HepG2 (cell line): Measurements from ENCODE around the gene SRGAP3. TPM values are rescaled to one million over a fixed set of nuclear protein-coding genes. Genes with fewer than 3 reads are reported as not detected.
A peak's percentile ranks its signal among the peaks of the same experiment; 100 is the strongest.

Experiments used
- ATAC-seq: fragments of 200-7000 bp; cut with Tn5 transposase; 3 replicates; pipeline ENCODE4 v1.9.1; 2020; ENCODE audit warnings: mild to moderate bottlenecking, moderate library complexity
- BruUV-seq: library from RNA; stranded (reverse); fragments of 400-500 nt; replicated peaks from 2 replicates; lab custom pipeline; 2021; lab: Mats Ljungman, UMichigan
- CTCF ChIA-PET: fragments of 300-600 bp; formaldehyde crosslinking; extraction: SDS; loops from one replicate; lab custom pipeline; 2021; ENCODE audit warnings: low total read pairs, inconsistent platforms, low intra/inter-chr PET ratio; lab: Yijun Ruan, JAX
- POLR2A ChIA-PET: fragments of 350-600 bp; sonication (Branson Sonifier 250); formaldehyde crosslinking; loops from one replicate; lab custom pipeline; 2020; ENCODE audit warnings: antibody characterized with exemption, inconsistent platforms; lab: Yijun Ruan, JAX
- DNase-seq: peaks from one replicate; pipeline ENCODE4 v3.0.0-alpha.2; 2015; ENCODE audit warnings: low spot score
- FAIRE-seq: peaks from 3 replicates; lab custom pipeline; 2011; peaks lifted over from hg19 to GRCh38; lab: Jason Lieb, UNC
- H2AFZ ChIP-seq: one replicate; pipeline ENCODE4 v1.6.1; 2011; ENCODE audit warnings: low read length, inconsistent platforms
- H3K27ac ChIP-seq: fragments of 300-600 bp; 3 replicates; pipeline ENCODE4 v1.8.0; 2011; ENCODE audit warnings: mixed run types, mild to moderate bottlenecking, mixed read lengths, low read length, inconsistent platforms; ENCODE audit not compliant: insufficient read depth; ENCODE audit errors: extremely low read length
- H3K27me3 ChIP-seq, 2 experiments: fragments of 200-600 bp in 1 of 2; 2 replicates in 1 of 2; 3 replicates in 1 of 2; pipeline versions ENCODE4 v1.6.0 to v1.8.0; 2011; ENCODE audit warnings: low read length in 2 of 2, mild to moderate bottlenecking in 2 of 2, moderate library complexity in 2 of 2, inconsistent platforms in 1 of 2; ENCODE audit not compliant: insufficient read depth in 2 of 2, control insufficient read depth in 1 of 2
- H3K36me3 ChIP-seq, 2 experiments: fragments of 200-600 bp in 1 of 2; replicated peaks in 1 of 2; 2 replicates in 1 of 2; 3 replicates in 1 of 2; pipeline versions ENCODE4 v1.5.1 to v1.8.0; 2011; ENCODE audit warnings: low read length in 2 of 2, inconsistent platforms in 1 of 2; ENCODE audit not compliant: insufficient read depth in 2 of 2, control insufficient read depth in 1 of 2
- H3K4me1 ChIP-seq: 2 replicates; pipeline ENCODE4 v1.5.1; 2012; ENCODE audit warnings: low read length, inconsistent platforms; ENCODE audit not compliant: insufficient read depth
- H3K4me2 ChIP-seq: 2 replicates; pipeline ENCODE4 v1.6.0; 2011; ENCODE audit warnings: low read depth, low read length, inconsistent platforms
- H3K4me3 ChIP-seq, 3 experiments: fragments of 200-600 bp in 1 of 3; sonication (generic), shearing (Covaris generic) in 1 of 3; replicated peaks in 1 of 3; 2 replicates each; pipeline ENCODE4 v1.5.1; 2011 to 2016; ENCODE audit warnings: low read length in 3 of 3, inconsistent platforms in 2 of 3, low read depth in 2 of 3, mild to moderate bottlenecking in 2 of 3, control low read depth in 1 of 3, mixed read lengths in 1 of 3; ENCODE audit not compliant: insufficient read depth in 1 of 3
- H3K79me2 ChIP-seq: one replicate; pipeline ENCODE4 v1.6.1; 2011; ENCODE audit warnings: low read length, inconsistent platforms; ENCODE audit not compliant: insufficient read depth
- H3K9ac ChIP-seq: 2 replicates; pipeline ENCODE4 v1.6.0; 2011; ENCODE audit warnings: mild to moderate bottlenecking, low read depth, low read length, inconsistent platforms; ENCODE audit not compliant: insufficient read depth
- H3K9me3 ChIP-seq: 2 replicates; pipeline ENCODE4 v1.5.1; 2012; ENCODE audit warnings: mild to moderate bottlenecking, low read length
- H4K20me1 ChIP-seq: 2 replicates; pipeline ENCODE4 v1.6.0; 2011; ENCODE audit warnings: inconsistent platforms, mild to moderate bottlenecking, low read length, moderate library complexity; ENCODE audit not compliant: insufficient read depth
- DNMT3B ChIP-seq: conservative IDR thresholded peaks from 2 replicates; pipeline ENCODE4 v1.6.1; 2016; ENCODE audit warnings: missing biosample characterization, control low read depth
- GABPA ChIP-seq, 2 experiments: IDR thresholded peaks; 2 replicates each; pipeline ENCODE4 v1.6.1; 2011 to 2016; ENCODE audit warnings: low read depth in 2 of 2, low read length in 1 of 2, missing biosample characterization in 1 of 2, missing genetic modification characterization in 1 of 2
- NR2F6 ChIP-seq, 2 experiments: IDR thresholded peaks; 2 replicates each; pipeline ENCODE4 v1.6.1; 2016; ENCODE audit warnings: antibody characterized with exemption in 1 of 2, mild to moderate bottlenecking in 1 of 2
- ZNF354B ChIP-seq: sonication (generic); formaldehyde crosslinking; IDR thresholded peaks from 2 replicates; pipeline ENCODE4 v1.8.0; 2022; ENCODE audit warnings: mild to moderate bottlenecking, missing genetic modification reagents
- WGBS: methylation state at CpG from one replicate; pipeline ENCODE4 v1.1.6; 2017; ENCODE audit warnings: low lambda C conversion rate; 5-methylcytosine and 5-hydroxymethylcytosine counted together
- in situ Hi-C: cut with HindIII; loops from 2 replicates; pipeline ENCODE4 v1.10.0; 2017; ENCODE audit warnings: low pct_unique_long_range_greater_than_20kb; ENCODE audit not compliant: extremely low pct_ligation_motif_present
- intact Hi-C: fragments of 100-400 bp; cut with micrococcal nuclease; formaldehyde crosslinking; loops from one replicate; pipeline ENCODE4 v1.10.0; 2022; ENCODE audit not compliant: unreplicated experiment
- polyA plus RNA-seq, 8 experiments: library from polyadenylated mRNA; depleted of rRNA in 3 of 8; stranded (reverse) in 7 of 8; unstranded in 1 of 8; fragments of >200 nt; fragmentation: Illumina TruSeq in 4 of 8; extraction: Trizol in 4 of 8; gene quantifications; 2 replicates each; pipeline versions ENCODE4 v1.2.1 to v1.2.3, GENCODE V29; 2011 to 2016; ENCODE audit warnings: low read depth in 4 of 8, missing spikeins in 1 of 8, mixed read lengths in 1 of 8; ENCODE audit not compliant: insufficient read depth in 1 of 8
- total RNA-seq, 5 experiments: library from RNA; depleted of rRNA; stranded (reverse); fragments of >200 nt; fragmentation: Illumina TruSeq; extraction: Trizol; gene quantifications; 2 replicates each; pipeline ENCODE4 v1.2.3, GENCODE V29; 2016; ENCODE audit warnings: low read depth in 1 of 5

Gene SRGAP3
- total and polyA plus RNA-seq, 2 of the 13 experiments (the other 11 are each of a cell fraction or from before 2014, with no cell fraction given): 1.2 to 1.4 TPM

DNA sequence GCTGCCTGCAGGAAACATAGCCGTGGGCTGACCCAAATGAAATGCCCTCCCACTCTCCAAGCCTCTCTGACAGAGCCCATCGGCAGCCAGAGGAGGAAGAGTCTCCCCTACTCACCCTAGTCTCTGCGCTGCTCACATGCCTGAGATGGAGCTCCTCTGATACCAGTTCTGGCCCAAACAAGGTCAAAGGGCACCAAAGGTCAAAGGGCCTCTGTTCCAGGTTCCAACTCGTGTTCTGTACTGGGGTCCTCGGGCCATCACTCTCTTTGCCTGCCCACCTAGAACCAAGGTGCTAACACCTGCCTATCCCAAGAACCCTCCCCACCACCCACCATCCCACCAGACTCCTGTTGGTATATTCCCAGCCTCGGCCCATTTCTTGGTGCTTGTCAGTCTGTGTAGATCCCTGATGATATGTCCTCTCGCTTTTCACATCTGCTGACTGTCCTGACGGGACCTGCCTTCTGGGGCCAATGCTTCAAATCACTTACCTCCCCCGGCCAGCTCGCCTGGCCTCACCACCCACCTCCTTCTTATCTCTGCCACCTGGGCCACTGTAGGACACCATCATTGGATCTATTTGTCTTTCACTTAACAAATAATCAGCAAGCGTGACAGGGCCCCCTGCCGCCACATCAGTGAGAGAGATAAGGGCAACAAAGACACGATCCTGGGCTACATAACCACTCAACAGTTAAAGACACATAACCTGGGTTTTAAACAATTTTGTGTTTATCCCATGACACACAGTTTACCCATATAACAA, 90.4 kb downstream of the SRGAP3 start:
- Histone ChIP-seq H3K4me2 (no peak overlapping the region), H4K20me1 (no peaks in the 10 kb centered on the region), H3K9ac (no peak overlapping the region), H3K27ac (no peak overlapping the region), H3K79me2 (no peaks in the 10 kb centered on the region), H3K9me3 (no peaks in the 10 kb centered on the region), H3K4me3 (no peak overlapping the region), H3K4me1 (no peaks in the 10 kb centered on the region; the same call in 1 of the 2 replicates), H3K36me3 (no peaks in the 10 kb centered on the region), H2AFZ (no peak overlapping the region), H3K27me3 (no peaks in the 10 kb centered on the region)
- intact Hi-C loops (no loop called here), in situ Hi-C loops (no loop called here)
- no TSS peak for BruUV-seq
- ChIA-PET CTCF (no interaction called here), POLR2A (no interaction called here)
- ATAC-seq (0 out of 3 replicates have a peak, but pooled peaks have one; percentile 29), DNase-seq (no peak), FAIRE-seq (no peak)
- 9% methylated on average over 9 of the region's 13 CpGs for WGBS
- TF ChIP-seq NR2F6 (IDR thresholded peaks at IDR 0.05): 0 out of 2 replicates have a peak, but pooled peaks have one; percentile 16
- no peak for TF ChIP-seq NR2F6 (CRISPR knock-in tag; IDR thresholded peaks at IDR 0.05)
- TF ChIP-seq ZNF354B: no peak

DNA sequence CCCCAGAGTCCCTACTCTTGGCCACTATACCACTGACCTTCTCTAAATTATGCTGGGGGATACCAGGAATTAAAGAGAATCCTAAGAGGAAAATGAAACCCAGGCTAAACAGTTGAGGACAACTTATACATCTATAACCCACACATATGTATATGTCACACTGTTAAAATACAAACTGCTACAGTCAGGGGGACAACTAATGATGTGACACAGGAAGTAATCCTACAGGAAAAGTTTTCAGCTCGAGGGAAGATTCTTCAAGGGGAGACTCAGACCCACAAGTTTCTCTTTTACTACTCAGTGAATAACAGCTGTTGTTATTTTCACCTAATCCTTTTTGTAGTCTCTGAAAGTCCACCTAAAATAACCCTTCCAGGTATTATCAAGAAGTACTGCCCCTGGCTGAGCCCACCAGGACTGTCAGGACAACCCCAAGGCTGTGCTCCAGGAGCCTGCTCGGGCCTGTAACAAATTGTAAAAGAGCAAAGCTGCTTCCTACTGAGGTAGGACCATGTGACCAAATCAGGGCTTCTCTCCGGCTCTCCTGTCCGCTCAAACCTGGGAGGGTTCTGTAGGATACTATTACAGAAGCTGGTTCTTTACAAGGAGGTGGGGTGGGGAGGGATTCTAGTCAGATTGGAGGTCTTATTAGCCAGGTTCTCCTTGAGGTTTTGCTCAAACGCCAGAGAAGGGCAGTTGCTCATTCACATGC, 91.6 kb downstream of the SRGAP3 start:
- ATAC-seq: no peak
- Histone ChIP-seq H4K20me1 (no peaks in the 10 kb centered on the region), H3K27ac (no peak overlapping the region), H3K79me2 (no peaks in the 10 kb centered on the region), H3K4me1 (no peaks in the 10 kb centered on the region; the same call in 1 of the 2 replicates), H3K9me3 (no peaks in the 10 kb centered on the region), H3K4me3 (no peak overlapping the region), H3K36me3 (no peaks in the 10 kb centered on the region), H3K9ac (no peak overlapping the region), H3K4me2 (no peak overlapping the region; the same call in 1 of the 2 replicates), H3K27me3 (no peaks in the 10 kb centered on the region), H2AFZ (no peak overlapping the region)
- in situ Hi-C loops: no loop called here
- BruUV-seq: no TSS peak
- TF ChIP-seq DNMT3B (no peak), GABPA (IDR thresholded peaks at IDR 0.05; ENCODE audit: low read depth, low read length) (no peak), GABPA (CRISPR knock-in tag; IDR thresholded peaks at IDR 0.05; ENCODE audit: low read depth) (peak; percentile 63; the same call in 1 of the 2 replicates)
- intact Hi-C loops: no loop called here
- FAIRE-seq: no peak
- ChIA-PET POLR2A (no interaction called here), CTCF (no interaction called here)
- DNase-seq: no peak
- 51% methylated on average over 5 of the region's 5 CpGs for WGBS
